WTC11 (cell line): Measurements from ENCODE around the gene CALHM5. TPM values are rescaled to one million over a fixed set of nuclear protein-coding genes. Genes with fewer than 3 reads are reported as not detected.

Experiments
- ATAC-seq: fragments of 200-7000 bp; cut with Tn5 transposase; 2 replicates; pipeline ENCODE4 v1.10.0; 2021; ENCODE audit warnings: mild to moderate bottlenecking, moderate library complexity
- CTCF ChIA-PET: fragments of 300-600 bp; sonication (Branson Sonifier 250); formaldehyde crosslinking; loops from one replicate; lab custom pipeline; 2021; ENCODE audit warnings: antibody characterized with exemption; lab: Charles Lee
- POLR2A ChIA-PET: fragments of 350-600 bp; sonication (Branson Sonifier 250); formaldehyde crosslinking; loops from one replicate; lab custom pipeline; 2021; ENCODE audit warnings: antibody characterized with exemption; lab: Charles Lee
- DNase-seq: peaks from one replicate; pipeline ENCODE4 v3.0.0; 2021; ENCODE audit warnings: low spot score
- H3K27ac Mint-ChIP-seq: 2 replicates; pipeline ENCODE4 v1.8.0; 2021; ENCODE audit warnings: mixed read lengths
- H3K27me3 Mint-ChIP-seq: 2 replicates; pipeline ENCODE4 v1.8.0; 2021; ENCODE audit warnings: low read depth, mild to moderate bottlenecking, moderate library complexity, mixed read lengths
- H3K36me3 Mint-ChIP-seq: 2 replicates; pipeline ENCODE4 v1.8.0; 2021; ENCODE audit warnings: mixed read lengths
- H3K4me1 Mint-ChIP-seq: 2 replicates; pipeline ENCODE4 v1.8.0; 2022; ENCODE audit warnings: mixed read lengths
- H3K4me3 Mint-ChIP-seq: 2 replicates; pipeline ENCODE4 v1.8.0; 2021; ENCODE audit warnings: mild to moderate bottlenecking, moderate library complexity, mixed read lengths
- H3K9me3 Mint-ChIP-seq: 2 replicates; pipeline ENCODE4 v1.8.0; 2021; ENCODE audit warnings: mixed read lengths
- AFF4 ChIP-seq: sonication (generic); formaldehyde crosslinking; IDR thresholded peaks from 2 replicates; pipeline ENCODE4 v1.8.1; 2023; ENCODE audit warnings: mild to moderate bottlenecking, missing genetic modification reagents, borderline replicate concordance
- AR ChIP-seq: fragments of 250-450 bp; sonication (Bioruptor Pico); IDR thresholded peaks from 2 replicates; pipeline ENCODE4 v1.9.0; 2021; ENCODE audit warnings: mild to moderate bottlenecking
- CTCF ChIP-seq: fragments of 200-600 bp; IDR thresholded peaks from 2 replicates; pipeline ENCODE4 v1.8.0; 2022; ENCODE audit warnings: antibody characterized with exemption
- E2F1 ChIP-seq: sonication (generic); formaldehyde crosslinking; IDR thresholded peaks from 2 replicates; pipeline ENCODE4 v1.8.0; 2022; ENCODE audit warnings: mild to moderate bottlenecking, missing genetic modification reagents
- E2F5 ChIP-seq: sonication (generic); formaldehyde crosslinking; IDR thresholded peaks from 2 replicates; pipeline ENCODE4 v1.8.1; 2022; ENCODE audit warnings: mild to moderate bottlenecking, moderate library complexity, missing genetic modification reagents
- ETV6 ChIP-seq: sonication (generic); formaldehyde crosslinking; IDR thresholded peaks from 2 replicates; pipeline ENCODE4 v1.8.1; 2022; ENCODE audit warnings: mild to moderate bottlenecking, missing genetic modification reagents
- FOXJ3 ChIP-seq: sonication (generic); formaldehyde crosslinking; IDR thresholded peaks from 2 replicates; pipeline ENCODE4 v1.9.0; 2021; ENCODE audit warnings: missing genetic modification reagents, mild to moderate bottlenecking, borderline replicate concordance
- GTF2I ChIP-seq: fragments of 250-450 bp; sonication (Bioruptor Pico); conservative IDR thresholded peaks from 2 replicates; pipeline ENCODE4 v1.4.0; 2021; ENCODE audit warnings: mild to moderate bottlenecking
- HMGA2 ChIP-seq: fragments of 250-450 bp; sonication (Bioruptor Pico); IDR thresholded peaks from 2 replicates; pipeline ENCODE4 v1.4.0; 2021; ENCODE audit warnings: mild to moderate bottlenecking, moderate library complexity
- IRF2 ChIP-seq: sonication (generic); formaldehyde crosslinking; IDR thresholded peaks from 2 replicates; pipeline ENCODE4 v1.8.0; 2022; ENCODE audit warnings: low read depth, missing genetic modification reagents, borderline replicate concordance
- MLX ChIP-seq: sonication (generic); formaldehyde crosslinking; IDR thresholded peaks from 2 replicates; pipeline ENCODE4 v1.8.1; 2023; ENCODE audit warnings: mild to moderate bottlenecking, missing genetic modification reagents, moderate library complexity
- MXD4 ChIP-seq: fragments of 250-450 bp; sonication (Bioruptor Pico); IDR thresholded peaks from 2 replicates; pipeline ENCODE4 v1.8.0; 2021; ENCODE audit warnings: mild to moderate bottlenecking, moderate library complexity, borderline replicate concordance
- NFE2L1 ChIP-seq: sonication (generic); formaldehyde crosslinking; IDR thresholded peaks from 2 replicates; pipeline ENCODE4 v1.8.1; 2023; ENCODE audit warnings: missing genetic modification reagents
- OVOL2 ChIP-seq: fragments of 250-450 bp; sonication (Bioruptor Pico); IDR thresholded peaks from 2 replicates; pipeline ENCODE4 v1.9.0; 2021; ENCODE audit warnings: mild to moderate bottlenecking, borderline replicate concordance
- PRRX2 ChIP-seq: fragments of 250-450 bp; sonication (Bioruptor Pico); IDR thresholded peaks from 2 replicates; pipeline ENCODE4 v1.8.0; 2021; ENCODE audit warnings: mild to moderate bottlenecking
- SMAD3 ChIP-seq: sonication (generic); formaldehyde crosslinking; IDR thresholded peaks from 2 replicates; pipeline ENCODE4 v1.8.0; 2022; ENCODE audit warnings: missing genetic modification reagents, mild to moderate bottlenecking, borderline replicate concordance
- ZNF121 ChIP-seq: sonication (generic); formaldehyde crosslinking; IDR thresholded peaks from 2 replicates; pipeline ENCODE4 v1.8.0; 2023; ENCODE audit warnings: missing genetic modification reagents
- ZNF396 ChIP-seq: fragments of 250-450 bp; sonication (Bioruptor Pico); IDR thresholded peaks from 2 replicates; pipeline ENCODE4 v1.8.0; 2021; ENCODE audit warnings: mild to moderate bottlenecking, moderate library complexity, borderline replicate concordance
- ZNF671 ChIP-seq: fragments of 250-450 bp; sonication (Bioruptor Pico); IDR thresholded peaks from 2 replicates; pipeline ENCODE4 v1.8.0; 2021; ENCODE audit warnings: mild to moderate bottlenecking
- total RNA-seq: library from RNA; stranded (reverse); gene quantifications from 3 replicates; pipeline ENCODE4 v1.2.3, GENCODE V29; 2021

Gene CALHM5
- total RNA-seq, 1 experiment from 2014 or later: 0.09 TPM

- ChIA-PET POLR2A (no interaction called here), CTCF (interaction anchor here (1.3 to 3.8 kb wide), 6 partner anchors 10 to 263 kb away, joined by 3 to 65 read pairs (median 16); partner anchors contain the start of genes CALHM5 and TSPYL1)
- peak; percentile 75 for ATAC-seq
- H3K36me3 Mint-ChIP-seq: no peaks in the 10 kb centered on the region
- H3K4me1 Mint-ChIP-seq: peaks cover 49% of the 10 kb centered on the region
- TF ChIP-seq CTCF: peak; percentile 55
- TF ChIP-seq HMGA2 (CRISPR knock-in tag): peak; percentile 99
- TF ChIP-seq PRRX2 (CRISPR knock-in tag): no peak
- TF ChIP-seq ZNF121 (CRISPR knock-in tag): peak; percentile 76; the same call in 1 of the 2 replicates
- no peak for TF ChIP-seq IRF2 (CRISPR knock-in tag)
- no peak for TF ChIP-seq FOXJ3
- TF ChIP-seq ZNF396 (CRISPR knock-in tag): no peak
- 0 out of 2 replicates have a peak, but pooled peaks have one; percentile 11 for TF ChIP-seq GTF2I (CRISPR knock-in tag)
- TF ChIP-seq ETV6 (CRISPR knock-in tag): no peak
- no peak for TF ChIP-seq AR (CRISPR knock-in tag)
- TF ChIP-seq, all 79 proteins: peak for 4
- H3K4me3 Mint-ChIP-seq: no peak overlapping the region
- DNase-seq: peak; percentile 79
- no peaks in the 10 kb centered on the region for H3K9me3 Mint-ChIP-seq
- H3K27me3 Mint-ChIP-seq: no peaks in the 10 kb centered on the region
- H3K27ac Mint-ChIP-seq: no peak overlapping the region
Measured at GRCh38 chr6:116531675-116532570, 20.5 kb downstream of the CALHM5 start.

GRCh38 chr6:116533233-116533957 is 22.0 kb downstream of the CALHM5 start:
- no peak for DNase-seq
- Mint-ChIP-seq H3K27me3 (no peaks in the 10 kb centered on the region), H3K9me3 (no peaks in the 10 kb centered on the region), H3K4me3 (no peak overlapping the region), H3K4me1 (peaks cover 49% of the 10 kb centered on the region), H3K27ac (0 out of 2 replicates have a peak overlapping the region, but pooled peaks have one; percentile 2), H3K36me3 (no peaks in the 10 kb centered on the region)
- POLR2A ChIA-PET: interaction anchor here (0.8 kb wide), 1 partner anchor 9 kb away, joined by 3 read pairs; no protein-coding TSS in a partner anchor
- ATAC-seq: peak; percentile 70
- CTCF ChIA-PET: interaction anchor here (0.5 to 3.8 kb wide), 34 partner anchors 8 to 323 kb away, joined by 3 to 65 read pairs (median 4); partner anchors contain the start of genes CALHM4, CALHM5, RSPH4A and RWDD1
- no peak for TF ChIP-seq E2F1
- no peak for TF ChIP-seq PRRX2 (CRISPR knock-in tag)
- no peak for TF ChIP-seq MXD4 (CRISPR knock-in tag)
- TF ChIP-seq E2F5: no peak
- no peak for TF ChIP-seq OVOL2 (CRISPR knock-in tag)
- TF ChIP-seq SMAD3: no peak
- no peak for TF ChIP-seq FOXJ3
- no peak for TF ChIP-seq MLX (CRISPR knock-in tag)
- no peak for TF ChIP-seq NFE2L1 (CRISPR knock-in tag)
- TF ChIP-seq ZNF671: no peak
- TF ChIP-seq AFF4 (CRISPR knock-in tag): no peak
